Endometrium (tissue), 2 donors: ENCODE measurements around the gene PROSER3.
"Not testable (repeated sequence)": the region's sequence is repeated elsewhere in the genome, so short reads cannot be mapped to it uniquely, and the experiment has no call there.

Experiments used
- FAIRE-seq: peaks from 2 replicates; lab custom pipeline; 2012; peaks lifted over from hg19 to GRCh38; lab: Jason Lieb, UNC
- donor health status: control.
- donor health status: control.

Gene PROSER3

DNA sequence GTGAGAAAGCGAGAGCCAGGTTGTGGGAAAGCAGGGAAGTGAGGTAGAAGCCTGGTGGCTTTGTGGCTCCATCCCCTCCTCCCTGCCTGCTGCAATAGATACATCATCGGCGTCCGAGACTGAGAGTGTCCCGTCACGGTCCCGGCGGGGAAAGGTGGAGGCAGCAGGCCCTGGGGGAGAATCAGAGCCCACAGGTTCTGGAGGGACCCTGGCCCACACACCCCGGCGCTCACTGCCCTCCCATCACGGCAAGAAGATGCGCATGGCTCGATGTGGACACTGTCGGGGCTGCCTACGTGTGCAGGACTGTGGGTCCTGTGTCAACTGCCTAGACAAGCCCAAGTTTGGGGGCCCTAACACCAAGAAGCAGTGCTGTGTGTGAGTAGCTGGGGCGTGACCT is 35.1 kb upstream of the PROSER3 start:
- FAIRE-seq, result no peak

- FAIRE-seq, result no peak
Observed at GRCh38 chr19:35723671-35724070, 34.3 kb upstream of the PROSER3 start.

- FAIRE-seq, result not testable (repeated sequence)
Observed at GRCh38 chr19:35724132-35724531, 33.8 kb upstream of the PROSER3 start.

DNA sequence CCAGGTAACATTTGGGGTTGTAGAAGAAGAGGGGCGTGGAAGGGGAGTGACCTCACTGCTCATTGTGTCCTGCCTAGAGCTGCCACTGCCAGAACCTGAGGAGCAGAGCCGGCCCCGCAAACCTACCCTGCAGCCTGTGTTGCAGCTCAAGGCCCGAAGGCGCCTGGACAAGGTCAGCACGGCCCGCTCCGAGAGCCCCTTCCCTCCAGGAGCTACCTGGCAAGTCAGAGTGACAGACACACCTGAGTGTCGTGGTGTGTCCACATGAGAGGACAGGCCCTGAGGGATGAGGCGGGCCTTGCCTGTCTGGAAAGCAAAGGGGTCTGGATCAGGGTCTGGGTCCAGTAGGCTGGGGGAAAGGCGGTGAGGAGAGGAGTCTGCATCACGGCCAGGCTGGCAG is 33.4 kb upstream of the PROSER3 start:
- no peak for FAIRE-seq

GRCh38 chr19:35725216-35725861 is 32.6 kb upstream of the PROSER3 start:
- no peak for FAIRE-seq

DNA sequence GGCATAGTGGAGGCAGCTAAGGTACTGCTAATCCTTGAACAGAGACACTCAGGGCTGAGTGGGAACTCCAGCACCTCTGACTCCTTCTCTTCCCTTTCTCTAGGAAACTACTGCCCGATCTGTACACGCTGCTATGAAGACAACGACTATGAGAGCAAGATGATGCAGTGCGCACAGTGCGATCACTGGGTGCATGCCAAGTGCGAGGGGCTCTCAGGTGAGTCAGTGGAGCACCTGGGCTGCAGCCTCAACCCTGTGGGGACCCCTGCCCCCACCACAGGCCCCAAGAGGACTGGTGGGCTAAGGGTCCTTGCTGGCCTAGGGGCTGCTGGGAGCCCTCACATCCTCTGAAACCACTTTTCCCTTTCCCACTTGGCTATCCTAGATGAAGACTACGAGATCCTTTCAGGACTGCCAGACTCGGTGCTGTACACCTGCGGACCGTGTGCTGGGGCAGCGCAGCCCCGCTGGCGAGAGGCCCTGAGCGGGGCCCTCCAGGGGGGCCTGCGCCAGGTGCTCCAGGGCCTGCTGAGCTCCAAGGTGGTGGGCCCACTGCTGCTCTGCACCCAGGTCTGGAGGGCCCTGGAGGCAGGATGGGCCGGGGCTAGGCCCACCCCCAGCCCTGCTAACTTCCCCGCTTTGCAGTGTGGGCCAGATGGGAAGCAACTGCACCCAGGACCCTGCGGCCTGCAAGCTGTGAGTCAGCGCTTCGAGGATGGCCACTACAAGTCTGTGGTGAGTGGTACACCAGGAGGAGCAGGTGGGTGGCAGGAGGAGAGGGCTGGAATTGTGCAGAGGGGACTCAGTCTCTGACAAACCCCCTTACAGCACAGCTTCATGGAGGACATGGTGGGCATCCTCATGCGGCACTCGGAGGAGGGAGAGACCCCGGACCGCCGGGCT is 30.7 kb upstream of the PROSER3 start:
- FAIRE-seq, result no peak

DNA sequence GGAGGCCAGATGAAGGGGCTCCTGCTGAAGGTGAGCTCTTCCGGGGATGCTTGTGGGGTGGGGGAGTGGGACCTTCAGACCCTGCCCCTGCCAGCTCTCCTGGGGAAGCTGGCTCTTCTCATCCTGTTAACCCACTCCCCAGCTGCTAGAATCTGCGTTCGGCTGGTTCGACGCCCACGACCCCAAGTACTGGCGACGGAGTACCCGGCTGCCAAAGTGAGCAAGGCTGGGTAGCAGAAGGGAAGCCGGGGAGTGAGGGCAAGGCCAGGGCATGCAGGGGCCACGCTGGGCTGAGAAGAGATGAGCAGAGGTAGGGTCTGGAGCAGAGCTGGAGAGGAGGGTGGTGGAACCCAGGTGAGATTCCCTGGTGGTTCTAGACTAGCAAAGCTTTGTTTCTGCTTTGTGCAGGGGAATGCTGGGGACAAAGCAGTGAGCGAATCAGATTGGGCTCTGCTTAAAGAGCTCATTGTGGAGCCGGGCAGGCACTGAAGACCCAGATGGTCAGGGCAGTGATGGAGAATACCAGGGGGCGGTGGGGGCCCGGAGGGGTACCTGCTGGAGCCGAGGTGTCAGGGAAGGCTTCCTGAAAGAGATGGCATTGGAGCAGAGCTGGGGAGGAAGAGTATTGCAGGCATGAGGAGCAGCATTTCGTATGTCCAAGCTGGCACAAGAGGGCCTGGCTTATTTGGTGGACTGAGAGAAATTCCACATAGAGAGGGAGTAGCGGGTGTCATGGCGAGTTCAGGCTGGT is 29.8 kb upstream of the PROSER3 start:
- FAIRE-seq, result no peak

DNA sequence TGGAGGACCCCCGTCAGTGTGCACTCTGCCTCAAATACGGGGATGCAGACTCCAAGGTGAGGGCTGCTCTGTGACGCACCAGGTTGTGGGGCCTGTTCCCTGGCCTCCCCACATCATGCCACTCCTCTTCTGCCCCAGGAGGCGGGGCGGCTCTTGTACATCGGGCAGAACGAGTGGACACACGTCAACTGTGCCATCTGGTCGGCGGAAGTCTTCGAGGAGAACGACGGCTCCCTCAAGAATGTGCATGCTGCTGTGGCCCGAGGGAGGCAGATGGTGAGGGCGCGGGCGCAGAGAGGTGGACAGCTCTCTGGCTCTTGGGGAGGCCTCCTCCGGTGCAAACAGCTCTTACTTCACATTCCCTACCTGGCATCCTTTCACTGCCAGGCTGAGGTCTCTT is 29.0 kb upstream of the PROSER3 start:
- FAIRE-seq, result no peak

DNA sequence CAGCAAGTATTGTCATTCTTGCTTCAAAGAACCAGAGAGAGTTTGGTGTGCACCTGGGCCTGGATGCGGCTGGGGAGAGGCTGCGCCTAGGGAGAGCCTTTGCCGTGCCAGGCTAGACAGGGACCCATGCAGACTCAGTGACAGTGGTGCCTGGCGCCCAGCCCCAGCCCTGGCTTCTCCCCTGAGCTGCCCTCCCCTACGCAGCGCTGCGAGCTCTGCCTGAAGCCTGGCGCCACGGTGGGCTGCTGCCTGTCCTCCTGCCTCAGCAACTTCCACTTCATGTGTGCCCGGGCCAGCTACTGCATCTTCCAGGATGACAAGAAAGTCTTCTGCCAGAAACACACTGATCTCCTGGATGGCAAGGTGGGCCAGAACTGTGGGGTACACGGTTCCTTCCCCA is 28.2 kb upstream of the PROSER3 start:
- FAIRE-seq, result no peak

DNA sequence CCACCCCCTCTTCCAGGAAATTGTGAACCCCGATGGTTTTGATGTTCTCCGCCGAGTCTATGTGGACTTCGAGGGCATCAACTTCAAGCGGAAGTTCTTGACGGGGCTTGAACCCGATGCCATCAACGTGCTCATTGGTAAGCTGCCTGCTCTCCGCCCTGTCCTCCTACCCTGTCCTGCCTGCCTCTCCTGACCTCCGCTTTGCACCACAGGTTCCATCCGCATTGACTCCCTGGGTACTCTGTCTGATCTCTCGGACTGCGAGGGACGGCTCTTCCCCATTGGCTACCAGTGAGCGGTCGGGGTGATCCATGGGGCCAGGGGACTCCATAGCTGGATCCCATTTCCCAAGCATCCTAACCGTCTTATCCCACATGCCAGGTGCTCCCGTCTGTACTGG is 27.6 kb upstream of the PROSER3 start:
- FAIRE-seq, result no peak

- FAIRE-seq, result no peak
Observed at GRCh38 chr19:35731353-35731752, 26.6 kb upstream of the PROSER3 start.

DNA sequence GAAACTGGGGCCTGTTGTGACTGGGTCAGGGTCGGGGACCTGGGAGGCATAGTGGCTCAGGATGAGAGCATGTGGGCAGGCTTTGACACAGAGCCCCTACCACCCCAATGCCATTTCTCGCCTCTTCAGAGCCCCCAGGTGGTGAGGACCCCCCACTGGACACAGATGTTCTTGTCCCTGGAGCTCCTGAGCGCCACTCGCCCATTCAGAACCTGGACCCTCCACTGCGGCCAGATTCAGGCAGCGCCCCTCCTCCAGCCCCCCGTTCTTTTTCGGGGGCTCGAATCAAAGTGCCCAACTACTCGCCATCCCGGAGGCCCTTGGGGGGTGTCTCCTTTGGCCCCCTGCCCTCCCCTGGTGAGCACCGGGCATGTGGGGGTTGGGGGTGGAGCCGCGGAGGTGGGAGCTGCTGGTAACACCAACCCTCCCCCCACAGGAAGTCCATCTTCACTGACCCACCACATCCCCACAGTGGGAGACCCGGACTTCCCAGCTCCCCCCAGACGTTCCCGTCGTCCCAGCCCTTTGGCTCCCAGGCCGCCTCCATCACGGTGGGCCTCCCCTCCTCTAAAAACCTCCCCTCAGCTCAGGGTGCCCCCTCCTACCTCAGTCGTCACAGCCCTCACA is 26.1 kb upstream of the PROSER3 start:
- FAIRE-seq, result no peak

DNA sequence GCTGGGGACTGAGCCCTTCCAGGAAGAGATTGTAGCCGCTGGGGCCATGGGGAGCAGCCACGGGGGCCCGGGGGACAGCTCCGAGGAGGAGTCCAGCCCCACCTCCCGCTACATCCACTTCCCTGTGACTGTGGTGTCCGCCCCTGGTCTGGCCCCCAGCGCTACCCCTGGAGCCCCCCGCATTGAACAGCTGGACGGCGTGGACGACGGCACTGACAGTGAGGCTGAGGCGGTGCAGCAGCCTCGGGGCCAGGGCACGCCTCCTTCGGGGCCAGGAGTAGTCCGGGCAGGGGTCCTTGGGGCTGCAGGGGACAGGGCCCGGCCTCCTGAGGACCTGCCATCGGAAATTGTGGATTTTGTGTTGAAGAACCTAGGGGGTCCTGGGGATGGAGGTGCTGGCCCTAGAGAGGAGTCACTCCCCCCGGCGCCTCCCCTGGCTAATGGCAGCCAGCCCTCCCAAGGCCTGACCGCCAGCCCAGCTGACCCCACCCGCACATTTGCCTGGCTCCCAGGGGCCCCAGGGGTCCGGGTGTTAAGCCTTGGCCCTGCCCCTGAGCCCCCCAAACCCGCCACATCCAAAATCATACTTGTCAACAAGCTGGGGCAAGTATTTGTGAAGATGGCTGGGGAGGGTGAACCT is 25.3 kb upstream of the PROSER3 start:
- no peak for FAIRE-seq

DNA sequence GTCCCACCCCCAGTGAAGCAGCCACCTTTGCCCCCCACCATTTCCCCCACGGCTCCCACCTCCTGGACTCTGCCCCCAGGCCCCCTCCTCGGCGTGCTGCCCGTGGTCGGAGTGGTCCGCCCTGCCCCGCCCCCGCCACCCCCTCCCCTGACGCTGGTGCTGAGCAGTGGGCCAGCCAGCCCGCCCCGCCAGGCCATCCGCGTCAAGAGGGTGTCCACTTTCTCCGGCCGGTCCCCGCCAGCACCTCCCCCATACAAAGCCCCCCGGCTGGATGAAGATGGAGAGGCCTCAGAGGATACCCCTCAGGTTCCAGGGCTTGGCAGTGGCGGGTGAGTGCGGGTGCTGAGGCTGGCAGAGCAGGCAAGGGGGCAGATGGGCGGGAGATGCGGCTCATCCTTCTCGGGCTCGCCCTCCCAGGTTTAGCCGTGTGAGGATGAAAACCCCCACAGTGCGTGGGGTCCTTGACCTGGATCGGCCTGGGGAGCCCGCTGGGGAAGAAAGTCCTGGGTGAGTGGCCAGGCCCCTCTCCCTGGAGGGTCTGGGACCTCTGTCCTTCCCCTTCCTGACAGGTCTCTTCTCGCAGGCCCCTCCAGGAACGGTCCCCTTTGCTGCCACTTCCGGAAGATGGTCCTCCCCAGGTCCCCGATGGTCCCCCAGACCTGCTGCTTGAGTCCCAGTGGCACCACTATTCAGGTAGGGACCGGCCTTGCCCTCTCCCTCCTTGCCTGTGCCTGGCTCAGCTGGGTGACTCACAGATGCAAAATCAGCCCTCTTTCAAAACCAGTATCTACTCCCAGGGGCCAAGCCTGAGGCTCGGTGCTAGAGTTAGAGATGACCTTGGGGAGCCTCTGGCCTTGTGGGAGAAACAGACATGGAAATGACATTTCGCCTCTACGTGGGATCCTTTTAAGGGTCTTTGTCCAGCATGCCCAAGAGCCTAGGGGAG is 24.5 kb upstream of the PROSER3 start:
- no peak for FAIRE-seq

- FAIRE-seq, result no peak
Observed at GRCh38 chr19:35734273-35734672, 23.7 kb upstream of the PROSER3 start.

DNA sequence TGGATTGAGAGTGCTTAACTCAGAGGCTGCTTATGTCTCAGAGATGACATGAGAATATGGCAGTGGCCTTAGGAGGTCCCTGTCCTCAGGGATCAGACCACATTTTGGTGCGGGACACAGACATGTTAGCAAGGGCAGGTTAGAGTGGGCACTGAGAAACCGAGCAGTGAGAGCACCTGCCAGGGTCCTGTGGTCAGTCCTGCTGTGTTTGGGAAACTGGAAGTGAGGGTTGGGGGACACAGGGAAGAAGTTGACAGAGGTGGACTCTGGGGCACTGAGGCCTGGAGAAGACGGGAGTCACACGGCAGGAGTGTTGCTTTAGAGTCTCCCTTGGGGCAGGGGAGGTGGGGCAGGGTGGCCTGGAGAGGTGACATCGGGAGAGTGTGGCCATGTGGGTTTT is 23.1 kb upstream of the PROSER3 start:
- FAIRE-seq, result no peak

- no peak for FAIRE-seq
Observed at GRCh38 chr19:35736913-35737886, 20.8 kb upstream of the PROSER3 start.

- FAIRE-seq, result no peak
Observed at GRCh38 chr19:35738021-35738886, 19.7 kb upstream of the PROSER3 start.

- FAIRE-seq, result no peak
Observed at GRCh38 chr19:35738887-35739229, 19.1 kb upstream of the PROSER3 start.
